Sigmoid colon (tissue), 4 donors: Measurements from ENCODE around the gene PLB1.

Source experiments
- CTCF ChIP-seq, 4 experiments: fragments of 450-650 bp in 3 of 4; fragments of 200-600 bp in 1 of 4; IDR thresholded peaks; one replicate each; pipeline ENCODE4 v1.5.1; 2016 to 2019; ENCODE audit warnings: antibody characterized with exemption in 4 of 4, mild to moderate bottlenecking in 3 of 4, moderate library complexity in 2 of 4
- POLR2AphosphoS5 ChIP-seq, 4 donors: sonication (generic); formaldehyde crosslinking; IDR thresholded peaks; one replicate each; pipeline ENCODE4 v1.6.1; 2017; ENCODE audit warnings: antibody characterized with exemption in 4 of 4

GRCh38 chr2:28530782-28531181, 34.9 kb downstream of the PLB1 start:
- no peak for TF ChIP-seq CTCF (IDR thresholded peaks at IDR 0.05)
- TF ChIP-seq POLR2AphosphoS5 (IDR thresholded peaks at IDR 0.05): no peak
